ENCODE measurements around the gene NOD1.
"Not testable (repeated sequence)": the region's sequence is repeated elsewhere in the genome, so short reads cannot be mapped to it uniquely, and the experiment has no call there.

NOD1 gene

DNA sequence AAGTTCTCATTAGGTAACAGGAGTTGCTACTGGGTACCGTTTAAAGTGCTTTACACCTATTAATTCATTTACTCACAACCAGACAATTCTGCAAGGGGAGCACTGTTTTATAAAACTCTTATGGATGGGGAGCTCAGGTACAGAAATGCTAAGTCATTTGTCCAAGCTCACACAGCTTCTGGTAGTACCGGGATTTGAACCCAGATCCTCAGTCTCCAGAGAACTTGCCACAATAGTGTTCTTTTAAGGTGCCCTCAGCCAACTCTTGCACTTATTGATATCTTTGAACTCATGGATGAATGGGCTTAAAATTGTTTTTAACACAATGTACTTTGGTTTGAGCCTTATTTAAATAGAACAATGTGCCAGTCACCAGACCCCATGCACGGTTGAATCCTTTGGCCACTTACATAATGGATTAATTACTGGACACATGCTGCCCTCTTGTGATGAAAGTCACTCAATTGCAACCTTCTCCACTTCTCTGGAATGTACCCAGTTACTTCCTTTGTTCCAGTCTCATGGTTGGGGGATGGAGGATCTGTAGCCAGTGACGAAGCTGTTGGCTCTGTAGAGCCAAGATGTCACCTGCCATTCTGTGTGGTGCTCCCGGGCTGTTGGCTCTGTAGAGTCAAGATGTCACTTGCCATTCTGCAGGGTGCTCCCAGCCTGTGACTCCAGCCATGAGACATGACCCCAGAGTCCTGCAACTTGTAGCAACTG lies 65.6 kb downstream of the NOD1 start:
- no peak for DNase-seq

DNA sequence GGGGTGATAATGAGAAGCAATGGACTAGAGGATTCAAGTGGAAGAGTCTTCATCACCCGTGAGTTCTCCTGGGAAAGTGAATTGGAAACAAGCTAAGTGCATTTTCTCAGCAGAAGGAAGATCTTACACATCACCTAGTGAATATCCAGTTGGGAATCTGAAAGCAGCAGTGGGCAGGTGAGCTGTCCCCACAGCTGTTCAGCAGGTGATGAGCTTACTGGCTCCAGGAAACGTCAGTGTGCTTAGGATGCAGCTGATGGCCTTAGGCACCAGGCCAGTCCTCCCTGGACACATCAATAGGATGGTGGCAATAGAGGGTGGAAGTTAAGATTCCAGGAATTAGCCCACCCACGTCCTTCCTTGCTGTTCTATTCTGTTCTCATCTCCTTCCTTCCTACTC lies 66.7 kb downstream of the NOD1 start:
- no peak for DNase-seq

DNA sequence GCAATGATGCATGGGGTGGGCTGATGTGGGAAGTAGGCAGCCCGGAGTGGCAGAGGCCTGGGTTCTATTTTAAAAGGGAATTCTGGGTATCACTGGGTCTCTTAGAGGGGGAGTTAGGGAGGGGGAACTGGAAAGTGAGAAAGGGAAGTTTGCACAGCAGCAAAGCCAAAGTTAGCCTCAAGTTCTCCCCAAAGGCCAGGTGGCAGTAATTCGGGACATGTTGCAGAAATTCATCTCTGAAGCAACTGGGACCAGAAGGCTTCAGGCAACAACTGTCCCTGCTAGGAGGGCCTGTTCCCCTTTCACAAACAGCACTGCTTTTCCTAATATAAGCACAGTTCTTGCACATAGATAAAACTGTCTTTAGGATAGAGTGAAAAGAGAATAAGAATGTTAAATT lies 67.4 kb downstream of the NOD1 start:
- DNase-seq: no peak

DNA sequence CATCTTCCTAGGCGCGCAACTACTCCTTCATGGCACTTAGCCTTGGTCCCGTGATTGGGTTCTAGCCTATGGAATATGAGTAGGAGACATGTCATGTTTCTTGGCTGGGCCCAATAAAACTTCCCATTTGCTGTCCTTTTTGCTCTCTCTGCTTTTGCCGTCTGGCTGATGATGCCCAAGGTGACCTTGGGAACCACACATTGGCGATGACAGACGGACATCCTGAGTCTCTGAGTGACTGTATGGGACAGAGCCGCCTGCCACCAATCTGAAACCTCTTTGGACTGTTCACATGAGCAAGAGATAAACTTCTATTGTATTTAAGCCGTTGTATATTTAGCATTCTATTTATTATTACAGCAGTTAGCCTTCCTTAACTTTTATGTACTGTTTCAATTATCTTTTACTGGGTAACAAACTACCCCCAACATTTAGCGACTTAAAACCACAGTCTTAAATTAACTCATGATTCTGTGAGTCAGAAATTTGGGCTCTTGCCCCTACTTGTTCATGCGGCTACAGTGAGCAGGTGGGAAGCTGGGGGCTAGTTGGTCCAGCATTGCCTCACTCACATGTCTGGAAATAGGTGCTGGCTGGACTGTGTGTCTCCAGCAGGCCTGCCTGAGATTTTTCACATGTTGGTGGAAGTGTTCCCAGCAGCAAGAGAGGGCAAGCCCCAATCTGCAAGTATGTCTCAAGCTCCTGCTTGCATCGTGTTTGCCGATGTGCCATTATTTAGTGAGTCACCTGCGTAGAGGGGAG lies 71.7 kb downstream of the NOD1 start:
- DNase-seq: no peak

GRCh38 chr7:30405179-30405578 lies 73.4 kb downstream of the NOD1 start:
- DNase-seq: no peak

- DNase-seq: no peak
These were observed 75.1 kb downstream of the NOD1 start for GRCh38 chr7:30403477-30403876.

DNA sequence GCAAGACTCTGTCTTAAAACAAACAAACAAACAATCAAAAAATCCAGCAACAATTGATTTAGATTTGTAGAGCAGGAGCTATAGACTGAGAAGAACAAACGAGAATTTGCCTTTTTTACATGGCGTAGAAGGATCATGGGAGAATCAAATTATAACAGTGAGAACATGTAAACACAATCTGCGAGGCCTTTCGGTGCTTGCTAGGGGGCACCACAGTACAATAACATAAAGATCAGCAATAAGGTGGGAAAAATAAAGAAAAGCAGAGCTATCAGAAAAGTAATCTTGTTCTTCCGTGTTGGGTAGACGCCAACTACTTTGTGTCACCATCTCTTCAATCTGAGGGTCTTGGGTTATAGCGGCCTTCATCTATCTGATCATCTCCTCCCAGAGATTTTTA lies 82.2 kb downstream of the NOD1 start:
- DNase-seq: no peak

GRCh38 chr7:30395676-30396075 lies 82.9 kb downstream of the NOD1 start:
- no peak for DNase-seq

DNA sequence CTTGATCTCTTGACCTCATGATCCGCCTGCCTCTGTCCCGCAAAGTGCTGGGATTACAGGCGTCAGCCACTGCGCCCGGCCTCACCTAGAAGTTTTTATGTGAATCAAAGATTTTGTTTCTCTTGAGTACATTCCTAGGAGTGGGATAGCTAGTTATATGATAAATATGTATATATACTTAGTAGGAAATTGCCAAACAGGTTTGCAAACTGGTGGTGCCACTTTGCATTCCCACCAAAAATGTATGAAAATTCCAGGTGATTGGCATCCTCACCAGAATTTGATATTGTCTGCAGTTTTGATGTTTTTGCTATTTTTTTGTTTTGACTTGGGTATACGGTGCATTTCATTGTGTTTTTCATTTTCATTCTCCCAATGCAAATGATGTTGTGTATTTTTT lies 86.8 kb downstream of the NOD1 start:
- DNase-seq: no peak

DNA sequence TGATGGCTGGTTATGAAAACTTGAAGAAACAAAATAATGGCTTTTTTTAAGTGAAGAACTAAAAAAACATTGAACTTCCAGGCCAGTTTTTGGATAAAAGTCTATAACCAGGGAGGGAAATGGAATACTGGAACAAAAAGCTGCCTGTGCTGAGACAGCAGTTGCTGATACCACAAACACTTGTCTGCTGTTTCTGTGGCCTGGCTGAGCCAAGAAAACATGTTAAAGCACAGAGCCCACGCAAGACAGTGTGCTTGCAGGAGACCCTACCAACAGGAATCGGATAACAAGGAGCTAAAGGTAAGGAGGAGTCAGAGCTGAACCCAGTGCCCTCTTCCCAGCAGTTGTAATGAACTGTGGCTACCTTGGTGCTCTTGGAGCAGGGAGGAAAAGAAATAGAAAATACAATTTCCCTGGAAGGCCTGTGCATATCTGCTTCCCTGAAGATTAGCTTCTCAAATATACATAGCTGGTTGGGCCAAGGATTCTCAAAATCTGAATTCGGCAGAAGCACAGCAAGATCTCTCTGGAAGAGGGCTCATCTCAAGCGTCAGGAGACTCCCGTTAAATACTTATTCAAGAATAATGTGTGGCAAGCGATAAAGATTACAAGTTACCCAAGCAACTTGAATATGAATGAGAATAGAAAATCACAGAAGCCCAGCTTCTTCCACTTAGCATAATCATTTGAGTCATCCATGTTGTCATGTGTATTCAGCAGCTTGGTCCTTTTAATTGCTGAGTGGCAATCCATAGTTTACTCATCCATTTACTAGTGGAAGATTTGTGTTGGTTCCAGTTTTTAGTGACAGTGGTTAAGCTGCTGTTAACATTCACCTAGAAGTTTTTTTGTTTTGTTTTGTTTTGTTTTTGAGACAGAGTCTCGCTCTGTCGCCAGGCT lies 87.6 kb downstream of the NOD1 start:
- DNase-seq: no peak

GRCh38 chr7:30389791-30390190 lies 88.8 kb downstream of the NOD1 start:
- DNase-seq: no peak

- DNase-seq: no peak
These were observed 96.0 kb downstream of the NOD1 start for GRCh38 chr7:30382607-30383006.

- not testable (repeated sequence) for DNase-seq
These were observed 97.8 kb downstream of the NOD1 start for GRCh38 chr7:30380824-30381223.

DNA sequence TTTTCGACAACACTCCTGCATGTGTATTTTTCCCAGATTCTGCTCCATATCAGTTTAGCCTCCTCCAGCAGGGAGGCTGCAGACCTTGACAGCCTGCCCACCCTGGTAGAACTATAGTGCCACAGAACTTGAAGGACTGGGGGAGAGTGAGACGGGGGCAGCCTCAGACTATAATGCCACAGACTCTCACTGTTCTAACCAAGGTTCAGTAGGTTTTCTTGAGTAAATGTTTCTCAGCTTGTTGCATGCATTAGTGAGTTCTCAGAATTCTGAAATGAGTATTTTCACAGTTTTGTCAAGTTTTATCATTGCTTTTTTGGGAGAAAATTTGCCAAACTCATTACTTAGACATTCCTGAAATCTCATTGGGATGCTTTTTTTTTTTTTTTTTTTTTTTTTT lies 98.3 kb downstream of the NOD1 start:
- no peak for DNase-seq

GRCh38 chr7:30379741-30380140 lies 98.8 kb downstream of the NOD1 start:
- DNase-seq: no peak

DNA sequence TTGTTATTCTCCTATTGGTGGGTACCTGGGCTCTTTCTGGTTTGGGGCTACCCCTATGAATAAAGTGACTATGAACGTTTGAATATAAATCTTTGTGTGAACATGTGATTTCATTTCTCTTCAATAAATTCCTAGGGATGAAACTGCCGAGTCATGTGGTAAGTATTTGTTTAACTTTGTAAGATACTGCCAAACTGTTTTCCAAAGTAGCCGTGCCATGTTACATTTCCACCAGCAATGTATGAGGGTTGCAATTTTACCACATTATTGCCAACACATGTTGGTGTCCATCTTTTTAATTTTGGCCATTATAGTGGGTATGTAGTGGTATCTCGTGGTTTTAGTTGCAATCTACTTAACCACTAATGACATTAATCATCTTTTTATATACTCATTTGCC lies 99.5 kb downstream of the NOD1 start:
- no peak for DNase-seq

- no peak for DNase-seq
These were observed 100.3 kb downstream of the NOD1 start for GRCh38 chr7:30378275-30378674.

Data from SIG-M5 (cell line).